CD4-positive, CD25-positive, alpha-beta regulatory T cell (primary cell): Measurements from ENCODE around the gene ETV7. TPM values are rescaled to one million over a fixed set of nuclear protein-coding genes. Genes with fewer than 3 reads are reported as not detected.
"Not testable (repeated sequence)": the region's sequence is repeated elsewhere in the genome, so short reads cannot be mapped to it uniquely, and the experiment has no call there.

Experiments
- ATAC-seq, 2 donors: fragments of 150-1000 bp; cut with Tn5 transposase; one replicate each; pipeline ENCODE4 v1.10.0; 2021; ENCODE audit warnings: low read depth in 2 of 2, moderate number of reproducible peaks in 2 of 2, moderate library complexity in 1 of 2
- DNase-seq, 3 donors: peaks; one replicate each; pipeline versions ENCODE4 v3.0.0 to v3.0.0-alpha.2; 2012 to 2022; ENCODE audit warnings: mixed read lengths in 1 of 3
- H3K27ac ChIP-seq: one replicate; pipeline ENCODE4 v1.7.0; 2013; ENCODE audit warnings: mild to moderate bottlenecking, low read length; ENCODE audit not compliant: insufficient read depth, poor library complexity, severe bottlenecking
- H3K27me3 ChIP-seq: one replicate; pipeline ENCODE4 v1.7.0; 2013; ENCODE audit warnings: low read length; ENCODE audit not compliant: control insufficient read depth, insufficient read depth
- H3K36me3 ChIP-seq: one replicate; pipeline ENCODE4 v1.7.0; 2013; ENCODE audit warnings: mild to moderate bottlenecking, low read length, moderate library complexity; ENCODE audit not compliant: control insufficient read depth, insufficient read depth
- H3K4me1 ChIP-seq: 2 replicates; pipeline ENCODE4 v1.7.0; 2013; ENCODE audit warnings: mild to moderate bottlenecking, low read length; ENCODE audit not compliant: insufficient read depth, control insufficient read depth, poor library complexity, severe bottlenecking
- H3K4me3 ChIP-seq: one replicate; pipeline ENCODE4 v1.7.0; 2013; ENCODE audit warnings: low read depth, mild to moderate bottlenecking, low read length, moderate library complexity
- H3K9me3 ChIP-seq, 2 experiments: 1 replicate in 1 of 2; 2 replicates in 1 of 2; pipeline ENCODE4 v1.7.0; 2013; ENCODE audit warnings: low read length in 2 of 2, mild to moderate bottlenecking in 1 of 2, moderate library complexity in 1 of 2; ENCODE audit not compliant: control insufficient read depth in 2 of 2
- H3K27ac Mint-ChIP-seq, 3 donors: one replicate each; pipeline ENCODE4 v1.8.0; 2020 to 2022; ENCODE audit warnings: mild to moderate bottlenecking in 3 of 3, mixed read lengths in 3 of 3, moderate library complexity in 2 of 3
- H3K27me3 Mint-ChIP-seq: one replicate; pipeline ENCODE4 v1.8.0; 2022; ENCODE audit warnings: mild to moderate bottlenecking, mixed read lengths
- H3K36me3 Mint-ChIP-seq: one replicate; pipeline ENCODE4 v1.8.0; 2020; ENCODE audit warnings: mixed read lengths
- H3K4me1 Mint-ChIP-seq, 4 donors: one replicate each; pipeline ENCODE4 v1.8.0; 2020 to 2022; ENCODE audit warnings: mixed read lengths in 4 of 4, mild to moderate bottlenecking in 1 of 4
- H3K4me3 Mint-ChIP-seq, 4 donors: one replicate each; pipeline ENCODE4 v1.8.0; 2020 to 2022; ENCODE audit warnings: mild to moderate bottlenecking in 4 of 4, mixed read lengths in 4 of 4, moderate library complexity in 3 of 4
- H3K9me3 Mint-ChIP-seq, 7 donors: one replicate each; pipeline ENCODE4 v1.8.0; 2020 to 2022; ENCODE audit warnings: mixed read lengths in 7 of 7, mild to moderate bottlenecking in 3 of 7, moderate library complexity in 2 of 7
- polyA plus RNA-seq, 4 donors: library from polyadenylated mRNA; unstranded; fragments of 300-500 nt; fragmentation: Illumina TruSeq; gene quantifications; one replicate each; pipeline ENCODE4 v1.2.3, GENCODE V29; 2021
- total RNA-seq: library from RNA; stranded (reverse); gene quantifications from one replicate; pipeline ENCODE4 v1.2.3, GENCODE V29; 2022

ETV7 gene
- total and polyA plus RNA-seq, 5 donors from 2014 or later = 5.3 to 16.1 (median 7.4) TPM

DNA sequence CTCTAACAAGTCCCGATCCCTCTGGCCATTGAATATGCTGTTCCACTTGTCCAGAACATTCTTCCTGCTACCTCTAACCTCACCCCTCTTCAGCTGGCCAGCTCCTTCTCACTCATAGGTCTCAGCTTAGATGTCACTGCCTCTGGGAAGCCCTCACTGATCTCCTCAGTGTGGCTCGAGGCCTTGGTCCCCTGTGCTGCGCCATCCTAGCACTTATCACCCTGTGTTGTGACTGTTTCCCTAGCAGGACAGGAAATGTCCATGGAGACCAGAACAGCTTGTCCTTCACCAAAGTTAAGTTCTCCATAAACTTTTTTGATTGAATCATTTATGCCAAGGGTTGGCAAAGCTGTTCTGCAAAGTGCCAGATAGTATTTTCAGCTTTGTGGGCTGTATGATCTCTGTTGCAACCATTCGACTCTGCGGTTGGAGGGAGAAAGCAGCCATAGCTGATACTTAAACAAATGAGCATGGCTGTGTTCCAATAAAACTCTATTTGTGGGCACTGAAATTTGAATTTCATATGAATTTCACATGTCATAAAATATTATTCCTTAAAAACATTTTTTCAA is 44.3 kb downstream of the ETV7 start:
- Histone ChIP-seq H3K4me3 (no peak overlapping the region), H3K27me3 (no peaks in the 10 kb centered on the region), H3K36me3 (no peaks in the 10 kb centered on the region), H3K9me3 (no peaks in the 10 kb centered on the region), H3K27ac (no peak overlapping the region), H3K4me1 (peaks cover 7% of the 10 kb centered on the region)
- Mint-ChIP-seq H3K36me3 (no peaks in the 10 kb centered on the region), H3K27ac (no peak overlapping the region), H3K4me1 (peaks cover 4 to 8% (median 5%) of the 10 kb centered on the region in 4 donors), H3K9me3 (no peaks in the 10 kb centered on the region), H3K27me3 (peaks cover 26% of the 10 kb centered on the region), H3K4me3 (no peak overlapping the region)
- no peak for ATAC-seq
- no peak for DNase-seq

DNA sequence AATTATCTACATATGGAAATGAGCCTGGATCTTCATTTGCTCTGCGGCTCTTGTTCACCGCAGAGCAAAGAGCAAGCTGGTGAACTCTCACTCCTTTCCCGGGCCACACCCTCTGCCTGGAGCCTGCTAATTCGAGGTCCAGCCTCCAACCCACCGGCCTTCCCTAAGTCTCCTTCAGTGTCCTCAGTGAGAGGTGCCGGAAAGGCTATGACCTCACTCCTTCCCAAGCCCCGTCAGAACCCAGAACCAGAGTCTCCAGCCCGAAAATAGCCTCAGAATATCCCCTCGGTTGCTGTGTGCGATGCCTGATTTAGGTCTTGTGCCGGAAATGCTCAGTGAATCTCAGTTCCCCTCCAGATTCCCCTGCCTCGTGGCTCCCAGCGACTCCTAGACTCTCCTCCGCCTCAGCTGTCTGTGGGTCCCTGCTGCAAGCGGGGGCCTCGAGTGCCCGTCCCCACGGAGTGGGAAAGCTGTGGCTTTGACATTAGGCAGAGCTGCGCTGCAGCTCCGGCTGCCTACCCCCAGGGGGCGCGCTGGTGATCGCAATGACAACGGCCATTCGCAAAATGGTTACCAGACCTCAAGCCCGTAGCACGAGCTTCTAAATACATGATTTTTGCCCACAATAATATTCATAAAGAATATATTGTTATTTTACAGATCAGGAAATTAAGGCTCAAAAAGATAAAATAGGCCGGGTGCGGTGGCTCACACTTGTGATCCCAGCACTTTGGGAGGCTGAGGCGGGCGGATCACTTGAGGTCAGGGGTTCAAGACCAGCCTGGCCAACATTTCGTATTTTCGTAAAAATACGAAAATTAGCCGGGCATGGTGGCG is 46.6 kb downstream of the ETV7 start:
- Mint-ChIP-seq H3K9me3 (no peaks in the 10 kb centered on the region), H3K4me1 (peaks cover 4 to 23% (median 10%) of the 10 kb centered on the region in 4 donors), H3K36me3 (no peaks in the 10 kb centered on the region), H3K27ac (peak overlapping the region in 2 of 3 donors; percentile 78 to 86), H3K4me3 (peak overlapping the region in 2 of 4 donors; percentile 50 to 61), H3K27me3 (peaks cover 30% of the 10 kb centered on the region)
- no peaks in the 10 kb centered on the region for H3K27me3 ChIP-seq
- DNase-seq (peak; percentile 48 to 68 (median 67)), ATAC-seq (peak; percentile 68 to 74)
- H3K4me3 ChIP-seq = no peak overlapping the region
- no peak overlapping the region for H3K27ac ChIP-seq
- H3K4me1 ChIP-seq = peaks cover 7% of the 10 kb centered on the region
- no peaks in the 10 kb centered on the region for H3K36me3 ChIP-seq
- no peaks in the 10 kb centered on the region for H3K9me3 ChIP-seq

DNA sequence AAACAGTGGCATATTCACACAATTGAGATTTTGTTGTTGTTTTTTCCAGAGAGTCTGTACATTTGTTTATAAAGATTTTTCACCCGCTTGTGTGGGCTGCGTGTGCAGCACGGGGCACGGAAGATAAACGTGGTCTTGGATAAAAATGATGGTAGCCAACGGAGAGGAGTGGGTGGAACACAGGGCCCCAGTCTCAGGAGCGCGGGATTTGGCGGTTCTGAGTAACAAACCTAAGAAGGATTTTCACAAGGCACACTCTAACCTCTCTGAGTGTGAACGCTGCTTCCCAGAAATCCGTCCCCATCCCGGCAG is 47.2 kb downstream of the ETV7 start:
- no peak for DNase-seq
- H3K9me3 Mint-ChIP-seq = no peaks in the 10 kb centered on the region
- Histone ChIP-seq H3K27me3 (no peaks in the 10 kb centered on the region), H3K36me3 (no peaks in the 10 kb centered on the region), H3K27ac (no peak overlapping the region), H3K4me3 (no peak overlapping the region), H3K4me1 (peaks cover 7% of the 10 kb centered on the region), H3K9me3 (no peaks in the 10 kb centered on the region)
- H3K27me3 Mint-ChIP-seq = peaks cover 30% of the 10 kb centered on the region
- peaks cover 4 to 23% (median 10%) of the 10 kb centered on the region in 4 donors for H3K4me1 Mint-ChIP-seq
- no peak for ATAC-seq
- H3K27ac Mint-ChIP-seq = no peak overlapping the region
- H3K36me3 Mint-ChIP-seq = no peaks in the 10 kb centered on the region
- no peak overlapping the region for H3K4me3 Mint-ChIP-seq

DNA sequence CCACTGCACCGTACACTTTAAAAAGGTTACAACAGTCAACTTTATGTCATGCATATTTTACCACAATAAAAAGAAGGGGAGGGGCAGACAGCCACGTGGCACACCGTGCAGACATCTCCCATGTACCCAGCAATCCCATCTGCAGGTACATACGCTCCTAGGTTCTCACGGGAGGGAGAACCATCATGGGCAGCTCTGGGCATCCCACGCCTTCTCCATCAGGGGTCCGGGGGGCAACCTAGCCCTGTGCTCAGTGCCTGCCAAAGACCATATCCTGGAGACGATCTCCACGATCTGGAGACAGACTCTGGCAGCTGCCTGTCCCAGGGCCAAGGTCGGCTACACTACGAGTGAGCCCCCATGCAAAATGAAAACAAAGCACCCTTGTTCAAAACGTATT is 48.3 kb downstream of the ETV7 start:
- ATAC-seq = no peak
- peaks cover 36% of the 10 kb centered on the region for H3K27me3 Mint-ChIP-seq
- Histone ChIP-seq H3K27me3 (no peaks in the 10 kb centered on the region), H3K36me3 (no peaks in the 10 kb centered on the region), H3K4me3 (no peak overlapping the region), H3K9me3 (no peaks in the 10 kb centered on the region), H3K4me1 (peaks cover 7% of the 10 kb centered on the region), H3K27ac (no peak overlapping the region)
- DNase-seq = no peak
- no peak overlapping the region for H3K27ac Mint-ChIP-seq
- no peak overlapping the region for H3K4me3 Mint-ChIP-seq
- H3K9me3 Mint-ChIP-seq = no peaks in the 10 kb centered on the region
- peaks cover 4 to 23% (median 10%) of the 10 kb centered on the region in 4 donors for H3K4me1 Mint-ChIP-seq
- H3K36me3 Mint-ChIP-seq = no peaks in the 10 kb centered on the region

DNA sequence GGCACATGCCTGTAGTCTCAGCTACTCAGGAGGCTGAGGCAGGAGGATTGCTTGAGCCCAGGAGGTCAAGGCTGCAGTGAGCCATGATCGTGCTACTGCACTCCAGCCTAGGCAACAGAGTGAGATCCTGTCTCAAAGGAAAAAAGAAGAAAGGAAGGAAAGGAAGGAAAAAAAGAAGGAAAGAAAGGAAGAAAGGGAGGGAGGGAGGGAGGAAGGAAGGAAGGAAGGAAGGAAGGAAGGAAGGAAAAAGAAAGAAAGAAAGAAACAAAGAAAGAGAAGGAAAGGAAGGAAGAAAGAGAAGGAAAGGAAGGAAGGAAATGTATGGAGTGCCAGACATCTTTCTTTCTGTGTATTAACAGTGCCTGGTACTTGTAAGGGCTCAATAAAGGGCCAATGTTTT is 49.2 kb downstream of the ETV7 start:
- H3K27ac Mint-ChIP-seq, H3K4me1 ChIP-seq, H3K36me3 ChIP-seq, H3K4me3 Mint-ChIP-seq, H3K27me3 ChIP-seq, H3K36me3 Mint-ChIP-seq, ATAC-seq, H3K4me3 ChIP-seq, H3K27ac ChIP-seq, H3K9me3 ChIP-seq, DNase-seq, H3K9me3 Mint-ChIP-seq: not testable (repeated sequence)
- peaks cover 36% of the 10 kb centered on the region for H3K27me3 Mint-ChIP-seq
- H3K4me1 Mint-ChIP-seq = peaks cover 4 to 23% (median 10%) of the 10 kb centered on the region in 4 donors

DNA sequence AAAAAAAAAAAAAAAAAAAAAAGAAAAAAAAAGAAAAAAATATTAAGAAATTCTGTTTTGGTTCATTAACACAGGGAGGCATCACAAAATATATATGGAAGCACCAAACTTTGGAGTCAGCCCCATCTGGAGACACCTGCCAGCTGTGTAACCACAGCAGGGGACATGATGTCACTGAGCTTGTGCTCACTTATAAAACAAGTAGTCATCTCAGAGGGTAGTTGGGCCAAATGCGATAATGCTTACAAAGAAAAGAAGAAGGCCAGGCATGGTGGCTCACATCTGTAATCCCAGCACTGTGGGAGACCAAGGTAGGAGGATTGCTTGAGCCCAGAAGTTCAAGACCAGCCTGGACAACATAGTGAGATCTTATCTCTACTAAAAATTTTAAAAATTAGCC is 49.7 kb downstream of the ETV7 start:
- Mint-ChIP-seq H3K9me3 (no peaks in the 10 kb centered on the region), H3K27me3 (peaks cover 32% of the 10 kb centered on the region), H3K4me3 (no peak overlapping the region), H3K4me1 (peaks cover 4 to 23% (median 10%) of the 10 kb centered on the region in 4 donors), H3K36me3 (no peaks in the 10 kb centered on the region), H3K27ac (no peak overlapping the region)
- Histone ChIP-seq H3K9me3 (no peaks in the 10 kb centered on the region), H3K27me3 (peaks cover 3% of the 10 kb centered on the region), H3K4me1 (peaks cover 7% of the 10 kb centered on the region), H3K36me3 (no peaks in the 10 kb centered on the region), H3K27ac (no peak overlapping the region), H3K4me3 (no peak overlapping the region)
- ATAC-seq = no peak
- DNase-seq = no peak

DNA sequence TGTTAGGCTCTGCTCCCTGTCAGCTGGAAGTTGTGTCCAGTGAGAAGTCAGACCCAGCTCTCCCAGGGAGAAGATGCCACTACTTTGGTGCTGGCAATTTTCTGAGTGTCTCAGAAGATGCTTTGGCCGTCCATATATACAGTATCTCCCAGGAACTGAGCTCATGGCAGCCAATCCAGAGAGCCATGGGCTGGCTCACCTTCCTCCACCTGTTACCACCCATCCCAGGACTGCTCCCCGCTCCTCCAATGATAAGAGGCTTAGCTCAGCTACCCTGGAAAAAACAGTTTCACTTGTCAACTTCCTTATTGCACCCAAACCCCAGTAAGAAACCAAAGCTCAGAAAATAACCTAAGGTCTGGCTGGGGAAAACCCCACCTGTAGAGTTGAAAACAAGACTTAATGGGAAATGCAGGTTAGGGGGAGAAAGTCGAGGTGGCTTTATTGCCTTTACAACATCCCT is 50.7 kb downstream of the ETV7 start, which contains the start of gene BNIP5:
BNIP5 (minus strand) TSS at position 110 of the 463 bp plus-strand sequence. CDS start 6,198 bp downstream, outside the sequence.
- Mint-ChIP-seq H3K36me3 (no peaks in the 10 kb centered on the region), H3K27me3 (peaks cover 32% of the 10 kb centered on the region), H3K4me1 (peaks cover 4 to 23% (median 12%) of the 10 kb centered on the region in 4 donors), H3K9me3 (no peaks in the 10 kb centered on the region), H3K27ac (peak within 1 kb of the TSS in 1 of 3 donors; percentile 70), H3K4me3 (peak within 1 kb of the TSS in 1 of 4 donors; percentile 27)
- Histone ChIP-seq H3K4me1 (peaks cover 7% of the 10 kb centered on the region), H3K36me3 (no peaks in the 10 kb centered on the region), H3K27me3 (peaks cover 3% of the 10 kb centered on the region), H3K9me3 (no peaks in the 10 kb centered on the region), H3K27ac (no peak within 1 kb of the TSS), H3K4me3 (no peak within 1 kb of the TSS)
- DNase-seq (peak in 1 of 3 donors; percentile 27), ATAC-seq (no peak)
